Cardiac muscle cell (in vitro differentiated cells and primary cell): ENCODE results near the gene AXDND1. TPM values are rescaled to one million over a fixed set of nuclear protein-coding genes. Genes with fewer than 3 reads are reported as not detected.

ENCODE experiments used
- DNase-seq, 2 donors: peaks; one replicate each; pipeline versions ENCODE4 v3.0.0 to v3.0.0-alpha.2; 2010 to 2017; ENCODE audit warnings: low read depth in 1 of 2, low spot score in 1 of 2
- H3K27ac ChIP-seq: fragments of 200-600 bp; sonication (generic); 2 replicates; pipeline ENCODE4 v1.5.1; 2016
- H3K27me3 ChIP-seq: fragments of 200-600 bp; sonication (generic); 2 replicates; pipeline ENCODE4 v1.6.0; 2016; ENCODE audit warnings: control low read depth
- H3K36me3 ChIP-seq: fragments of 200-600 bp; sonication (generic); 2 replicates; pipeline ENCODE4 v1.5.1; 2016; ENCODE audit warnings: control low read depth
- H3K4me1 ChIP-seq: fragments of 200-600 bp; sonication (generic); 2 replicates; pipeline ENCODE4 v1.8.1; 2017; ENCODE audit warnings: low read depth, mild to moderate bottlenecking, mixed run types
- H3K4me3 ChIP-seq: fragments of 200-600 bp; sonication (generic); 2 replicates; pipeline ENCODE4 v1.5.1; 2016; ENCODE audit warnings: mild to moderate bottlenecking
- H3K9me3 ChIP-seq: fragments of 200-600 bp; sonication (generic); 2 replicates; pipeline ENCODE4 v1.5.1; 2017; ENCODE audit warnings: low read depth, mild to moderate bottlenecking, control low read depth
- CTCF ChIP-seq: IDR thresholded peaks from 2 replicates; pipeline ENCODE4 v1.5.1; 2012; ENCODE audit warnings: low read depth, mild to moderate bottlenecking, low read length
- polyA plus RNA-seq: library from polyadenylated mRNA; unstranded; fragments of >200 nt; fragmentation: Nextera tagmentation; extraction: Ambion mirVana; gene quantifications from 2 replicates; pipeline ENCODE4 v1.2.1, GENCODE V29; 2016
- total RNA-seq: library from RNA; depleted of rRNA; stranded (reverse); fragments of >200 nt; gene quantifications from 2 replicates; pipeline ENCODE4 v1.2.3, GENCODE V29; 2016

AXDND1 gene
- total and polyA plus RNA-seq, 2 experiments from 2014 or later: 0.54 to 0.70 TPM

- Histone ChIP-seq H3K4me3 (no peak overlapping the region), H3K4me1 (peaks cover 17% of the 10 kb centered on the region), H3K27ac (no peak overlapping the region), H3K9me3 (no peaks in the 10 kb centered on the region), H3K36me3 (no peaks in the 10 kb centered on the region), H3K27me3 (no peaks in the 10 kb centered on the region)
- DNase-seq: no peak
- TF ChIP-seq CTCF: no peak
Observed at GRCh38 chr1:179325836-179326235, 39.9 kb upstream of the AXDND1 start.

GRCh38 chr1:179326746-179327145 lies 39.0 kb upstream of the AXDND1 start:
- peak in 1 of 2 donors; percentile 16 for DNase-seq
- H3K36me3 ChIP-seq: no peaks in the 10 kb centered on the region
- H3K4me3 ChIP-seq: no peak overlapping the region
- peaks cover 17% of the 10 kb centered on the region for H3K4me1 ChIP-seq
- no peak for TF ChIP-seq CTCF
- no peak overlapping the region for H3K27ac ChIP-seq
- no peaks in the 10 kb centered on the region for H3K9me3 ChIP-seq
- H3K27me3 ChIP-seq: no peaks in the 10 kb centered on the region

- Histone ChIP-seq H3K27me3 (no peaks in the 10 kb centered on the region), H3K36me3 (no peaks in the 10 kb centered on the region), H3K27ac (no peak overlapping the region), H3K4me3 (no peak overlapping the region), H3K9me3 (no peaks in the 10 kb centered on the region), H3K4me1 (peaks cover 15% of the 10 kb centered on the region)
- no peak for TF ChIP-seq CTCF
- DNase-seq: peak in 1 of 2 donors; percentile 6
Observed at GRCh38 chr1:179327196-179327595, 38.6 kb upstream of the AXDND1 start.

GRCh38 chr1:179327679-179328078 lies 38.1 kb upstream of the AXDND1 start:
- no peak for TF ChIP-seq CTCF
- Histone ChIP-seq H3K36me3 (no peaks in the 10 kb centered on the region), H3K27me3 (no peaks in the 10 kb centered on the region), H3K9me3 (no peaks in the 10 kb centered on the region), H3K4me3 (no peak overlapping the region), H3K27ac (no peak overlapping the region), H3K4me1 (peaks cover 10% of the 10 kb centered on the region)
- peak in 1 of 2 donors; percentile 66 for DNase-seq

DNA sequence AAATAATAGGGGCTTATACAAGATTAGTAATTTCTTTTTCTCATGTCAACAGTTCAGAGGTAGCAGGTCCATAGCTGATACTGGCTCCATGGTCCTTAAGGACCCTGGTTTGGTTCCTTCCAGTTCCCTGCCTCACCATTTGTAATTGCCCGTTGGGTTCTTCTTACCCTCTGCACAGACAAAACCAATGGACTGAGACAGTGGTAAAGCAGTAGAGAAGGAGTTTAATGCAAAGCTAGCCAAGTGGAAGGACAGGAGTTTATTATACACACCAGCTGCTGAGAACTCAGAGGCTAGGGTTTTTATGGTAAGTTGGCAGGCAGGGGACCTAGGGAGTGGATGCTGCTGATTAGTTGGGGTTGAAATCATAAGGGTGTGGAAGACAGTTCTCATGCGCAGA lies 35.9 kb upstream of the AXDND1 start:
- H3K36me3 ChIP-seq: no peaks in the 10 kb centered on the region
- no peak for DNase-seq
- no peaks in the 10 kb centered on the region for H3K9me3 ChIP-seq
- no peaks in the 10 kb centered on the region for H3K4me1 ChIP-seq
- TF ChIP-seq CTCF: no peak
- no peak overlapping the region for H3K4me3 ChIP-seq
- H3K27ac ChIP-seq: no peak overlapping the region
- no peaks in the 10 kb centered on the region for H3K27me3 ChIP-seq

- TF ChIP-seq CTCF: no peak
- Histone ChIP-seq H3K9me3 (no peaks in the 10 kb centered on the region), H3K27me3 (no peaks in the 10 kb centered on the region), H3K36me3 (no peaks in the 10 kb centered on the region), H3K4me1 (no peaks in the 10 kb centered on the region), H3K27ac (no peak overlapping the region), H3K4me3 (no peak overlapping the region)
- DNase-seq: no peak
Observed at GRCh38 chr1:179334440-179334839, 31.3 kb upstream of the AXDND1 start.
